ENCODE measurements around the gene MLKL. TPM values are rescaled to one million over a fixed set of nuclear protein-coding genes. Genes with fewer than 3 reads are reported as not detected.

Gene MLKL
- total RNA-seq, 1 experiment from 2014 or later, result 4.3 TPM

GRCh38 chr16:74724820-74725549 is 24.3 kb upstream of the MLKL start (continued):
- TF ChIP-seq HMGXB4 (CRISPR knock-in tag; IDR thresholded peaks at IDR 0.05), result no peak
- TF ChIP-seq E2F5 (CRISPR knock-in tag; IDR thresholded peaks at IDR 0.05), result no peak

GRCh38 chr16:74723256-74723655 is 22.6 kb upstream of the MLKL start:
- ATAC-seq (no peak), DNase-seq (ENCODE audit: low spot score) (no peak)
- Mint-ChIP-seq H3K9me3 (peaks cover 12% of the 10 kb centered on the region), H3K4me1 (peaks cover 4% of the 10 kb centered on the region; the same call in 1 of the 2 replicates), H3K27ac (no peak overlapping the region), H3K4me3 (no peak overlapping the region), H3K27me3 (ENCODE audit: low read depth) (no peaks in the 10 kb centered on the region), H3K36me3 (peaks cover 9% of the 10 kb centered on the region)
- ChIA-PET POLR2A (no interaction called here), CTCF (interaction anchor here (0.6 to 3.7 kb wide), 7 partner anchors 11 to 408 kb away, joined by 3 to 27 read pairs (median 5); no protein-coding TSS in a partner anchor)
- TF ChIP-seq MYBL2 (CRISPR knock-in tag; IDR thresholded peaks at IDR 0.05) (no peak), ATF1 (CRISPR knock-in tag; IDR thresholded peaks at IDR 0.05) (no peak), ZNF281 (CRISPR knock-in tag; IDR thresholded peaks at IDR 0.05) (no peak), ARID4B (CRISPR knock-in tag; IDR thresholded peaks at IDR 0.05; ENCODE audit: borderline replicate concordance) (no peak), JUN (CRISPR knock-in tag; IDR thresholded peaks at IDR 0.05) (no peak), JAZF1 (CRISPR knock-in tag; IDR thresholded peaks at IDR 0.05) (no peak), ZNF396 (CRISPR knock-in tag; IDR thresholded peaks at IDR 0.05; ENCODE audit: borderline replicate concordance) (no peak), CTCF (IDR thresholded peaks at IDR 0.05) (no peak), E2F5 (CRISPR knock-in tag; IDR thresholded peaks at IDR 0.05) (no peak), OVOL2 (CRISPR knock-in tag; IDR thresholded peaks at IDR 0.05; ENCODE audit: borderline replicate concordance) (no peak)

All from WTC11 (cell line).